IPS-18a (cell line): Measurements from ENCODE around the gene RNF26.

Experiments used
- H3K27ac ChIP-seq: one replicate; pipeline ENCODE4 v1.5.1; 2013; ENCODE audit warnings: low read length
- H3K27me3 ChIP-seq: one replicate; pipeline ENCODE4 v1.6.1; 2013; ENCODE audit warnings: mild to moderate bottlenecking, low read length; ENCODE audit not compliant: control insufficient read depth, insufficient read depth
- H3K36me3 ChIP-seq: one replicate; pipeline ENCODE4 v1.6.1; 2013; ENCODE audit warnings: low read depth, low read length; ENCODE audit not compliant: control insufficient read depth
- H3K4me1 ChIP-seq: one replicate; pipeline ENCODE4 v1.6.1; 2013; ENCODE audit warnings: low read depth, low read length; ENCODE audit not compliant: control insufficient read depth
- H3K4me3 ChIP-seq: one replicate; pipeline ENCODE4 v1.5.1; 2013; ENCODE audit warnings: low read length
- H3K9ac ChIP-seq: one replicate; pipeline ENCODE4 v1.6.1; 2013; ENCODE audit warnings: mild to moderate bottlenecking, low read length, moderate library complexity
- H3K9me3 ChIP-seq: one replicate; pipeline ENCODE4 v1.6.1; 2013; ENCODE audit warnings: low read depth, low read length; ENCODE audit not compliant: control insufficient read depth

Gene RNF26

DNA sequence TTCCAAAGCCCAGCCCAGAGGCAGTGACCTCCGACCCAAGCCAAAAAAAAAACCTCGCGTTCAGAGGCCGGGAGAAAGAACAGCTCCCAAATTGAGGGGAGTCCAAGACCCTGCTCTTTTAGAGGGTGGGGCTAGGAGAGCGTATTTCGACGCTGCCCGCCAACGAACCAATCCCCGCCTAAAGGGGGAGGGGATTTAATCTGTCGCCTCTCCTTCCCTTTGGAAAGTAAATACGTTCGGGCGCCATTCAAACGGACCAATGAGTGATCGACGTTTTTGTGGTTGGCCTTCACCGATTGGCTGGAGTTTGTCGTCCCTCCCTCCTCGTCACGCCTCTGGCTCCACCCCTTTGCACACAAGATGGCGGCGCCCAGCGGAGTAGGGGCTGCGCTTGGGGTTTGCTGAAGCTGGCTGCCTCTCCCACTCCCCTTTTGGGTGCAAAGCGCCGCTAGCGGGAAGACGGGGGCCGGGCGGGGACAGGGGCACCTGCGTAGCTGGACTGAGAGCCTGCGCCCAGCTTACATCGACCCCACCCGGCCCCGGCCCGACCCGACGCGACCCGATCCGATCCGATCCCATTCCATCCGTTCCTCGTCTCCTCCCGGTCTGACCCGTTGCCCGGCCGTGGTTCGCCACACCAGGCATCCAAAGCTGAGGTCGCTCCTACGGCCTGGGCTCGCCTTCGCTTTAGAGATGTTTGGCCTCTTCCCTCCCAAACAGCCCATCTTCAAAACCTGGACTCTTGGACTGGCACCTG lies at the start of gene RNF26:
Gene RNF26, plus strand, starts transcription at position 354 of the 757 bp plus-strand sequence. CDS start 596 bp downstream, outside the sequence.
- Histone ChIP-seq H3K36me3 (peaks cover 7% of the 10 kb centered on the region), H3K27me3 (peaks cover 11% of the 10 kb centered on the region), H3K4me3 (peak within 1 kb of the TSS; percentile 80), H3K9ac (peak within 1 kb of the TSS; percentile 81), H3K9me3 (no peaks in the 10 kb centered on the region), H3K27ac (peak within 1 kb of the TSS; percentile 31), H3K4me1 (peaks cover 11% of the 10 kb centered on the region)

DNA sequence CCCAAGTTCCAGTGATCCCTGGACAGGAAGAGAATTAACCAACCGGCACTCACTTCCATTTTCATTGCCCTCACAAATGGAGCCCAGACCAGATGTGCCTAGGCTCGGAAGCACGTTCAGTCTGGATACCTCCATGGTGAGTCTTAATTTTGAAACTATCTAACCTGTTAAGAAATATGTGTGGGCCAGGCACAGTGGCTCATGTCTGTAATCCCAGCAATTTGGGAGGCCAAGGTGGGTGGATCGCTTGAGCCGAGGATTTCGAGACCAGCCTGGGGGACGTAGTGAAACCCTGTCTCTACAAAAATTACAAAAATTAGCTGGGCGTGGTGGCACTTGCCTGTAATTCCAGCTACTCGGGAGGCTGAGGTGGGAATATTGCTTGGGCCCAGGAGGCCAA lies 48.9 kb upstream of the RNF26 start:
- Histone ChIP-seq H3K27ac (no peak overlapping the region), H3K9ac (no peak overlapping the region), H3K4me1 (no peaks in the 10 kb centered on the region), H3K27me3 (no peaks in the 10 kb centered on the region), H3K36me3 (peaks cover 43% of the 10 kb centered on the region), H3K4me3 (no peak overlapping the region), H3K9me3 (no peaks in the 10 kb centered on the region)

- H3K36me3 ChIP-seq: peaks cover 46% of the 10 kb centered on the region
- no peak overlapping the region for H3K27ac ChIP-seq
- H3K27me3 ChIP-seq: no peaks in the 10 kb centered on the region
- no peak overlapping the region for H3K9ac ChIP-seq
- H3K4me3 ChIP-seq: no peak overlapping the region
- no peaks in the 10 kb centered on the region for H3K9me3 ChIP-seq
- no peaks in the 10 kb centered on the region for H3K4me1 ChIP-seq
Observed at GRCh38 chr11:119288219-119288618, 46.1 kb upstream of the RNF26 start.

DNA sequence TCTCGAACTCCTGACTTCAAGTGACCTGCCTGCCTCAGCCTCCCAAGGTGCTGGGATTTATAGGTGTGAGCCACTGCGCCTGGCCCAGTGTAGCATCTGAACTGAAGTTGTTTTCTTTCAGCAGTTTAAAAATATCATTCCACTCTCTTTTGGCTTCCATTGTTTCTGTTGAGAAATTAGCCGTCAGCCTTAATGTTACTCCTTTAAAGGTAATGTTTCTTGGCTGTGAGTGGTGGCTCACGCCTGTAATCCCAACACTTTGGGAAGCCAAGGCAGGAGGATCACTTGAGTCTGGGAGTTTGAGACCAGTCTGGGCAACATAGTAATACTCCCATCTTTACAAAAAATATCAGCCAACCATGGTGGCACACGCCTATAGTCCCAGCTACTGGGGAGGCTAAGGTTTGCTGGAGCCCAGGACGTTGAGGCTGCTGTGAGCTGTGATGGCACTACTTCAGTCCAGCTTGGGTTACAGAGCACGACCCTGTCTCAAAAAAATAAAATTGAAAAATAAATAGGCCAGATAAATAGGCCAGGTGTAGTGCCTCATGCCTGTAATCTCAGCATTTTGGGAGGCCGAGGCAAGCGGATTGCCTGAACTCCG lies 43.3 kb upstream of the RNF26 start:
- no peak overlapping the region for H3K4me3 ChIP-seq
- H3K9ac ChIP-seq: no peak overlapping the region
- H3K4me1 ChIP-seq: no peaks in the 10 kb centered on the region
- no peaks in the 10 kb centered on the region for H3K27me3 ChIP-seq
- no peak overlapping the region for H3K27ac ChIP-seq
- no peaks in the 10 kb centered on the region for H3K9me3 ChIP-seq
- H3K36me3 ChIP-seq: peaks cover 35% of the 10 kb centered on the region

DNA sequence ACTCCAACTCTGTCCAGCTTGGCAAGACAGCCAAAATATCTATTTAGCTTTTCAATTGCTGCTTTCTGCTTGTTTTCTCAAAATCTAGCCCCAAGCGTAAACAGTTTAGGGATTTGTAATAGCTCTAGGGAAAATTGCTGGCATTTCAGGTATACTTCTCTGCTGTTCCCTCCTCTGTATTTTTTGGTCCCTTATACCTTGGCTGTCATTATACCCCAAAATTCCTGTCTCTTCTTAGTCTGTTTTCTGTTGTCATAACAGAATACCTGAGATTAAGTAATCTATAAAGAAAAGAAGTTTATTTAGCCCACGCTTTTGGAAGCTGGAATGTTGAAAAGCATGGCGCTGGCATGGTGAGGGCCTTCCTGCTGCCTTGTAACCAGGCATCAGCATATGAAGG lies 40.9 kb upstream of the RNF26 start:
- no peak overlapping the region for H3K9ac ChIP-seq

DNA sequence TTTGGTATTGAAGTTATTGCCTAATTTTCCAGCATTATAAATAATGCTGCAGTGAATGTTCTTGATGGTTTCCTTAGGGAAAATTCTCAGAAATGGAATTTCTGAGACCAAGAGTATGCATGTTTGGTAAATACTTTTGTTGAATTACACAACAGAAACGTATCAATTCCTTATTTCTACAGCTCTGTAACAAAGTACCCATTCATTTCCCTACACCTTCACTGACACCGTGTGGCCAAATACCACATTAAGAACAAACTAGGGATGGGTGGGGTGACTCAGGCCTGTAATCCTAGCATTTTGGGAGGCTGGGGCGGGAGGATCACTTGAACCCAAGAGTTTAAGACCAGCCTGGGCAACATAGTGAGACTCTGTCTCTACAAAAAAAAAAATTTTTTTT lies 39.1 kb upstream of the RNF26 start:
- H3K27ac ChIP-seq: no peak overlapping the region
- H3K9ac ChIP-seq: no peak overlapping the region
- H3K9me3 ChIP-seq: no peaks in the 10 kb centered on the region
- no peaks in the 10 kb centered on the region for H3K27me3 ChIP-seq
- no peaks in the 10 kb centered on the region for H3K4me1 ChIP-seq
- H3K36me3 ChIP-seq: peaks cover 38% of the 10 kb centered on the region
- no peak overlapping the region for H3K4me3 ChIP-seq

More for the DNA sequence above, 40.9 kb upstream of the RNF26 start:
- H3K4me1 ChIP-seq: no peaks in the 10 kb centered on the region
- H3K36me3 ChIP-seq: peaks cover 32% of the 10 kb centered on the region
- no peak overlapping the region for H3K4me3 ChIP-seq
- no peaks in the 10 kb centered on the region for H3K9me3 ChIP-seq
- no peak overlapping the region for H3K27ac ChIP-seq
- no peaks in the 10 kb centered on the region for H3K27me3 ChIP-seq

- H3K9ac ChIP-seq: no peak overlapping the region
- H3K4me1 ChIP-seq: no peaks in the 10 kb centered on the region
- H3K4me3 ChIP-seq: no peak overlapping the region
- no peaks in the 10 kb centered on the region for H3K9me3 ChIP-seq
- H3K27me3 ChIP-seq: no peaks in the 10 kb centered on the region
- no peak overlapping the region for H3K27ac ChIP-seq
- H3K36me3 ChIP-seq: peaks cover 55% of the 10 kb centered on the region
Observed at GRCh38 chr11:119297938-119298337, 36.4 kb upstream of the RNF26 start.

- Histone ChIP-seq H3K27me3 (no peaks in the 10 kb centered on the region), H3K4me3 (no peak overlapping the region), H3K27ac (no peak overlapping the region), H3K9me3 (no peaks in the 10 kb centered on the region), H3K4me1 (no peaks in the 10 kb centered on the region), H3K9ac (no peak overlapping the region), H3K36me3 (peaks cover 63% of the 10 kb centered on the region)
Observed at GRCh38 chr11:119298726-119299125, 35.6 kb upstream of the RNF26 start.

DNA sequence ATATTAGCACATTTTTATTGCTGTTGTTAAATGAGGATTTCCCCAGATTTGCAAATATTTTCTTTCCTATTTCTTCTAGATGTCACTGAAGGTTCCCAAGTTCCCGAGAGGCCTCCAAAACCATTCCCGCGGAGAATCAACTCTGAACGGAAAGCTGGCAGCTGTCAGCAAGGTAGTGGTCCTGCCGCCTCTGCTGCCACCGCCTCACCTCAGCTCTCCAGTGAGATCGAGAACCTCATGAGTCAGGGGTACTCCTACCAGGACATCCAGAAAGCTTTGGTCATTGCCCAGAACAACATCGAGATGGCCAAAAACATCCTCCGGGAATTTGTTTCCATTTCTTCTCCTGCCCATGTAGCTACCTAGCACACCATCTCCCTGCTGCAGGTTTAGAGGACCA lies 34.9 kb upstream of the RNF26 start:
- Histone ChIP-seq H3K36me3 (peaks cover 68% of the 10 kb centered on the region), H3K27ac (no peak overlapping the region), H3K9me3 (no peaks in the 10 kb centered on the region)

DNA sequence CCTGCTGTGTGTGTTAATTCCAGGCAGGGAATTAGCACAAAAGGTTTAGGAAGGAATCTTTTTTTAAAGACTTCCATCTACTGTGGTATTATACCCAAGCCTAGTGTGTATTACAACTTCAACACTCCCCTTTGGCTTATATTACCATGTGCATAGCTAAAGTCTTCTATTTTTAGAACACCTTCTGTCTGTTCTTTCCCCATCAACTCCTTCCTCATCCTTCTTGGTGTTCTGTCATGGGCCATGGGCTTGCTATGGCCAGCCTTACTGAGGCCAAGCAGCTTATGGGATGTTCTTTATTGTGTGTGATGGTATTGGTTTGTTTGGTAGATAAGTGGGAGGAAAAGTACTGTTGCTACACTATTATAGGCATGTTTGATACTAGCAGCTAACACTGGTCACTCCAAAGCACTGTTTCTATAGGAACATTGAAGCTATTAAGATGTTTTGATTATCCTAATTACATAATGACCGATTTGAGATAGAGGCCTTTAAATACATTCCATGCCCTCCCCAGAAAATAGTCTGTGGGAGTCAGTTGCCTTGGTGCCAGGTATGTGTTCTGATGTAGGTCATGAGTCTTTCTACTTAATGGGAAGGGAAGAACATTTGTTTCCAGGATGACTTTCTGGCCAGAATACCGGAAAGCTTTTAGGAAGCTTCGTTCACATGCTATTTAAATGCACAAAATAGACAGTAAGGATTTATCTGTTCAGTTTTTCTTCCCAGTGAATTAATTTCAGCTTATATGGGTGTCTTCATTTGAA lies 33.9 kb upstream of the RNF26 start:
- Histone ChIP-seq H3K9ac (no peak overlapping the region), H3K9me3 (no peaks in the 10 kb centered on the region), H3K4me3 (no peak overlapping the region), H3K4me1 (no peaks in the 10 kb centered on the region), H3K27ac (no peak overlapping the region), H3K27me3 (no peaks in the 10 kb centered on the region), H3K36me3 (peaks cover 74% of the 10 kb centered on the region)

More for the DNA sequence above, 34.9 kb upstream of the RNF26 start:
- no peaks in the 10 kb centered on the region for H3K27me3 ChIP-seq
- no peaks in the 10 kb centered on the region for H3K4me1 ChIP-seq
- no peak overlapping the region for H3K9ac ChIP-seq
- H3K4me3 ChIP-seq: no peak overlapping the region

DNA sequence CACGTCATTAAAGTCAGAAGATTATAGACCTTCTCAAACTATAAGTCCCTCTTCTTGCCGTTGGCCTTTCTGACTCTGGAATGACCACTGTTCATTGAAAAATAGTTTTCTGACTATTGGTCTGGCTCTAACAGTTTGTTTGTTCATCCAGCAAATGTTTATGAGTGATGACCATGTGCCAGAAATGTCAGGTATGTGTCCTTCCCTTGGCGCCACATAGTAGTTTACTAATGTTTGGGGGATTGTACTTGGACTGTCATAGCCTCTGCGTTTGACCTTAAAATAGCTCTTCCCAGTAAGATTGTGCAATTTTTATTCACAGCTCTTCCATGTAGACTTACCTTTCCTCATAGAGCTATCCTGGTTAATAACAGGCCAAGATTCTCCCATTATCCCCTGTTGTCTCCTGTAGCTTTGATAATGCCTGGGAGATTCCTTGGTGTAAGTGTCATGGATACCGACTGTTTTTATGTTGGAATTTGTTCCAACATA lies 31.1 kb upstream of the RNF26 start:
- no peaks in the 10 kb centered on the region for H3K27me3 ChIP-seq
- H3K9ac ChIP-seq: no peak overlapping the region
- no peak overlapping the region for H3K4me3 ChIP-seq
- no peaks in the 10 kb centered on the region for H3K9me3 ChIP-seq
- H3K36me3 ChIP-seq: peaks cover 67% of the 10 kb centered on the region
- H3K27ac ChIP-seq: no peak overlapping the region
- peaks cover 3% of the 10 kb centered on the region for H3K4me1 ChIP-seq
